ENCODE measurements around the gene SYTL1.

DNA sequence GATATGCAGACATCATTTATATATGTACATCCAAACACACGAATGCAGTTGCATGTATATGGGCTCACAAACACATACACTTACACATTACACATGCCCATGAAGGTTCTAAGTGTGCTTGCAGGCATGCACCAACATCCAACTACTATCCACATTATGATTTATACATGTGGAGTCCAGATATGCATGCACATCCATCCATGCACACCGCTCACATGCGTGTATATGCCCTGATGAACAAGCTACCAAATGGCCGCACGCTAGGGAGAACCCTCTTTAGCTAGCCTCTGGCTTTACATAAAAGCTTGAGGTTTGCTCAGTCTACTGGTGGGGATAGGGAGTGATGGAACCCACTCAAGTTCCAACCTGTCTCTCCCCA, 59.1 kb downstream of the SYTL1 start:
- TF ChIP-seq, protein P1, sequence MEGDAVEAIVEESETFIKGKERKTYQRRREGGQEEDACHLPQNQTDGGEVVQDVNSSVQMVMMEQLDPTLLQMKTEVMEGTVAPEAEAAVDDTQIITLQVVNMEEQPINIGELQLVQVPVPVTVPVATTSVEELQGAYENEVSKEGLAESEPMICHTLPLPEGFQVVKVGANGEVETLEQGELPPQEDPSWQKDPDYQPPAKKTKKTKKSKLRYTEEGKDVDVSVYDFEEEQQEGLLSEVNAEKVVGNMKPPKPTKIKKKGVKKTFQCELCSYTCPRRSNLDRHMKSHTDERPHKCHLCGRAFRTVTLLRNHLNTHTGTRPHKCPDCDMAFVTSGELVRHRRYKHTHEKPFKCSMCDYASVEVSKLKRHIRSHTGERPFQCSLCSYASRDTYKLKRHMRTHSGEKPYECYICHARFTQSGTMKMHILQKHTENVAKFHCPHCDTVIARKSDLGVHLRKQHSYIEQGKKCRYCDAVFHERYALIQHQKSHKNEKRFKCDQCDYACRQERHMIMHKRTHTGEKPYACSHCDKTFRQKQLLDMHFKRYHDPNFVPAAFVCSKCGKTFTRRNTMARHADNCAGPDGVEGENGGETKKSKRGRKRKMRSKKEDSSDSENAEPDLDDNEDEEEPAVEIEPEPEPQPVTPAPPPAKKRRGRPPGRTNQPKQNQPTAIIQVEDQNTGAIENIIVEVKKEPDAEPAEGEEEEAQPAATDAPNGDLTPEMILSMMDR (IDR thresholded peaks at IDR 0.05): no peak
- no peak for TF ChIP-seq RCOR1 (IDR thresholded peaks at IDR 0.05; ENCODE audit: low read length)
